Activated T-helper 2 cell treated with anti-CD3 and anti-CD28 coated beads, Interferon-gamma antibody, Interleukin-2, Interleukin-4, amounts not matched to agents 10 μg/mL and 5 μg/mL and 100 μg/mL, durations not matched to agents 14 hours and 24 hours and 36 hours (primary cell): ENCODE results near the gene PRKCQ. TPM values are rescaled to one million over a fixed set of nuclear protein-coding genes. Genes with fewer than 3 reads are reported as not detected.
"Not testable (repeated sequence)": the region's sequence is repeated elsewhere in the genome, so short reads cannot be mapped to it uniquely, and the experiment has no call there.

Source experiments
- DNase-seq: peaks from one replicate; pipeline ENCODE4 v3.0.0; 2021; ENCODE audit warnings: low spot score
- H3K27ac Mint-ChIP-seq: one replicate; pipeline ENCODE4 v1.8.0; 2021; ENCODE audit warnings: mixed read lengths
- H3K27me3 Mint-ChIP-seq: one replicate; pipeline ENCODE4 v1.8.0; 2021; ENCODE audit warnings: low read depth, mixed read lengths
- H3K36me3 Mint-ChIP-seq: one replicate; pipeline ENCODE4 v1.8.0; 2021; ENCODE audit warnings: low read depth, mixed read lengths
- H3K4me1 Mint-ChIP-seq: one replicate; pipeline ENCODE4 v1.8.0; 2021; ENCODE audit warnings: low read depth, mixed read lengths
- H3K4me3 Mint-ChIP-seq: one replicate; pipeline ENCODE4 v1.8.0; 2021; ENCODE audit warnings: low read depth, mild to moderate bottlenecking, moderate library complexity, mixed read lengths
- H3K9me3 Mint-ChIP-seq: one replicate; pipeline ENCODE4 v1.8.0; 2021; ENCODE audit warnings: mixed read lengths
- intact Hi-C: fragments of 100-400 bp; cut with micrococcal nuclease; formaldehyde crosslinking; loops from one replicate; pipeline ENCODE4 v1.15.1; 2023
- total RNA-seq: library from RNA; stranded (reverse); gene quantifications from 2 replicates; pipeline ENCODE4 v1.2.3, GENCODE V29; 2022

The PRKCQ gene
- total RNA-seq, 1 donor from 2014 or later = 40.0 TPM

- not testable (repeated sequence) for H3K4me3 Mint-ChIP-seq, DNase-seq, H3K9me3 Mint-ChIP-seq, H3K27me3 Mint-ChIP-seq
- H3K4me1 Mint-ChIP-seq = peaks cover 56% of the 10 kb centered on the region
- H3K36me3 Mint-ChIP-seq = peaks cover 83% of the 10 kb centered on the region
- intact Hi-C loops = loop anchor here (1.0 to 5.0 kb wide), 7 partner anchors 21 to 440 kb away; no protein-coding TSS in a partner anchor
- peak overlapping the region; percentile 84 for H3K27ac Mint-ChIP-seq
Measured at GRCh38 chr10:6472710-6473005, 107.4 kb downstream of the PRKCQ start.

GRCh38 chr10:6470894-6471618 is 109.0 kb downstream of the PRKCQ start:
- Mint-ChIP-seq H3K4me3 (no peak overlapping the region), H3K27ac (no peak overlapping the region)
- DNase-seq = no peak

GRCh38 chr10:6469661-6470060 is 110.4 kb downstream of the PRKCQ start:
- no peak for DNase-seq
- Mint-ChIP-seq H3K9me3 (peaks cover 8% of the 10 kb centered on the region), H3K27me3 (no peaks in the 10 kb centered on the region), H3K4me3 (no peak overlapping the region), H3K36me3 (peaks cover 83% of the 10 kb centered on the region), H3K27ac (no peak overlapping the region), H3K4me1 (peaks cover 60% of the 10 kb centered on the region)
- intact Hi-C loops = loop anchor here (5.0 kb wide), 1 partner anchor 443 kb away; no protein-coding TSS in a partner anchor

More at GRCh38 chr10:6470894-6471618, 109.0 kb downstream of the PRKCQ start:
- H3K27me3 Mint-ChIP-seq = no peaks in the 10 kb centered on the region
- H3K4me1 Mint-ChIP-seq = peaks cover 62% of the 10 kb centered on the region
- peaks cover 83% of the 10 kb centered on the region for H3K36me3 Mint-ChIP-seq
- H3K9me3 Mint-ChIP-seq = peaks cover 8% of the 10 kb centered on the region
- intact Hi-C loops = loop anchor here (5.0 kb wide), 1 partner anchor 441 kb away; no protein-coding TSS in a partner anchor

- Mint-ChIP-seq H3K4me3 (no peak overlapping the region), H3K27me3 (no peaks in the 10 kb centered on the region)
- intact Hi-C loops = no loop called here
Measured at GRCh38 chr10:6465854-6466601, 114.0 kb downstream of the PRKCQ start.

GRCh38 chr10:6465437-6465836 is 114.6 kb downstream of the PRKCQ start:
- intact Hi-C loops = no loop called here
- Mint-ChIP-seq H3K36me3 (peaks cover 95% of the 10 kb centered on the region), H3K9me3 (peaks cover 14% of the 10 kb centered on the region), H3K4me3 (no peak overlapping the region), H3K4me1 (peaks cover 32% of the 10 kb centered on the region), H3K27me3 (no peaks in the 10 kb centered on the region), H3K27ac (peak overlapping the region; percentile 18)
- no peak for DNase-seq

More at GRCh38 chr10:6465854-6466601, 114.0 kb downstream of the PRKCQ start:
- peaks cover 36% of the 10 kb centered on the region for H3K4me1 Mint-ChIP-seq
- DNase-seq = no peak
- H3K36me3 Mint-ChIP-seq = peaks cover 95% of the 10 kb centered on the region
- H3K27ac Mint-ChIP-seq = peak overlapping the region; percentile 18
- H3K9me3 Mint-ChIP-seq = peaks cover 10% of the 10 kb centered on the region

GRCh38 chr10:6464862-6465430 is 115.1 kb downstream of the PRKCQ start:
- peaks cover 95% of the 10 kb centered on the region for H3K36me3 Mint-ChIP-seq
- peaks cover 9% of the 10 kb centered on the region for H3K9me3 Mint-ChIP-seq
- H3K27ac Mint-ChIP-seq = peak overlapping the region; percentile 19
- peaks cover 29% of the 10 kb centered on the region for H3K4me1 Mint-ChIP-seq
- H3K27me3 Mint-ChIP-seq = no peaks in the 10 kb centered on the region
- no peak overlapping the region for H3K4me3 Mint-ChIP-seq
- no peak for DNase-seq
- intact Hi-C loops = no loop called here

GRCh38 chr10:6463366-6463765 is 116.7 kb downstream of the PRKCQ start:
- Mint-ChIP-seq H3K9me3 (peaks cover 13% of the 10 kb centered on the region), H3K4me3 (no peak overlapping the region), H3K27ac (no peak overlapping the region), H3K36me3 (peaks cover 97% of the 10 kb centered on the region), H3K27me3 (no peaks in the 10 kb centered on the region), H3K4me1 (peaks cover 34% of the 10 kb centered on the region)
- no peak for DNase-seq
- intact Hi-C loops = no loop called here

GRCh38 chr10:6461961-6462360 is 118.1 kb downstream of the PRKCQ start:
- intact Hi-C loops = no loop called here
- Mint-ChIP-seq H3K36me3 (peaks cover 97% of the 10 kb centered on the region), H3K9me3 (peaks cover 13% of the 10 kb centered on the region), H3K27ac (no peak overlapping the region), H3K27me3 (no peaks in the 10 kb centered on the region), H3K4me1 (peaks cover 29% of the 10 kb centered on the region), H3K4me3 (no peak overlapping the region)
- DNase-seq = no peak

- no peak overlapping the region for H3K27ac Mint-ChIP-seq
- peaks cover 13% of the 10 kb centered on the region for H3K9me3 Mint-ChIP-seq
- DNase-seq = no peak
- H3K4me3 Mint-ChIP-seq = no peak overlapping the region
- no peaks in the 10 kb centered on the region for H3K27me3 Mint-ChIP-seq
- peaks cover 22% of the 10 kb centered on the region for H3K4me1 Mint-ChIP-seq
- intact Hi-C loops = no loop called here
- peaks cover 97% of the 10 kb centered on the region for H3K36me3 Mint-ChIP-seq
Measured at GRCh38 chr10:6460861-6461409, 119.1 kb downstream of the PRKCQ start.

GRCh38 chr10:6458814-6459213 is 121.3 kb downstream of the PRKCQ start:
- DNase-seq = no peak
- intact Hi-C loops = no loop called here
- no peak overlapping the region for H3K4me3 Mint-ChIP-seq
- H3K9me3 Mint-ChIP-seq = peaks cover 13% of the 10 kb centered on the region
- peaks cover 98% of the 10 kb centered on the region for H3K36me3 Mint-ChIP-seq
- peaks cover 14% of the 10 kb centered on the region for H3K4me1 Mint-ChIP-seq
- no peak overlapping the region for H3K27ac Mint-ChIP-seq
- H3K27me3 Mint-ChIP-seq = no peaks in the 10 kb centered on the region

- Mint-ChIP-seq H3K27ac (no peak overlapping the region), H3K4me3 (no peak overlapping the region), H3K9me3 (peaks cover 13% of the 10 kb centered on the region), H3K36me3 (peaks cover 90% of the 10 kb centered on the region), H3K4me1 (peaks cover 14% of the 10 kb centered on the region), H3K27me3 (no peaks in the 10 kb centered on the region)
- no peak for DNase-seq
- intact Hi-C loops = no loop called here
Measured at GRCh38 chr10:6457376-6457775, 122.7 kb downstream of the PRKCQ start.

- Mint-ChIP-seq H3K4me3 (no peak overlapping the region), H3K27me3 (no peaks in the 10 kb centered on the region), H3K36me3 (peaks cover 87% of the 10 kb centered on the region), H3K9me3 (peaks cover 11% of the 10 kb centered on the region), H3K27ac (no peak overlapping the region), H3K4me1 (peaks cover 14% of the 10 kb centered on the region)
- intact Hi-C loops = no loop called here
- no peak for DNase-seq
Measured at GRCh38 chr10:6456067-6456466, 124.0 kb downstream of the PRKCQ start.
